ENCODE data around the gene FCMR. TPM values are rescaled to one million over a fixed set of nuclear protein-coding genes. Genes with fewer than 3 reads are reported as not detected.

The FCMR gene
- total and polyA plus RNA-seq, 9 of the 15 experiments (the other 6 are each of a cell fraction or from before 2014, with no cell fraction given) = 0.11 to 0.82 (median 0.20) TPM; not detected in 5

DNA sequence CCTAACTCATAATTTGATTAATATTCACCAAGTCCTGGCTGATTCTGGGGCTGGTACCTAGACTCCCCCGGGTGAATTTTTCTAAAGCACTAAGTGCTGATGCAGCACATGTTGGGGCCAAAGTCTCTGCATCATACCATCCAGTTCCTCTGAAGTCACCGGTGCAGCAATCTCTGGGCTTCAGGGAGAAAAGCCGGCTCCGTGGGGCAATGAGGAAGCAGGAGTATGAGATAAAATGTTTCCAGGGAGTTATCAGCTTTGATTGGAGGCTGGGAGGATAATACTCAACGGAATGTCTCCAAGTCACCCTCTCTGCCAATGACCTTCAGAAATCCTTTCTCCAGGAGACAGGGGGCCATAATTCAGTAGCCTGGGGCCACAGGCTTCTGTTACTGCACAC is 47.3 kb upstream of the FCMR start (continued):
- no peak for TF ChIP-seq THAP12 (CRISPR knock-in tag; IDR thresholded peaks at IDR 0.05)
- no peak for TF ChIP-seq SMAD1 (IDR thresholded peaks at IDR 0.05; ENCODE audit: low read depth, low read length, partially characterized antibody)
- no peak for TF ChIP-seq DDX20 (tag; IDR thresholded peaks at IDR 0.05; ENCODE audit: low read depth)
- TF ChIP-seq POLR2G (IDR thresholded peaks at IDR 0.05; ENCODE audit: low read depth, low read length) = no peak
- TF ChIP-seq ARID4B (CRISPR knock-in tag; IDR thresholded peaks at IDR 0.05) = no peak
- TF ChIP-seq TBP (optimal IDR thresholded peaks at IDR 0.05; ENCODE audit: low read depth, low read length) = no peak
- TF ChIP-seq HDAC3 (IDR thresholded peaks at IDR 0.05; ENCODE audit: borderline replicate concordance, partially characterized antibody) = no peak

All from K562 (cell line).